Left renal pelvis (tissue), 4 donors: ENCODE data around the gene SLC35E1. TPM values are rescaled to one million over a fixed set of nuclear protein-coding genes. Genes with fewer than 3 reads are reported as not detected.

Experiments
- DNase-seq, 4 donors: peaks; one replicate each; pipeline ENCODE4 v3.0.0-alpha.2; 2013; ENCODE audit warnings: low read depth in 4 of 4, low spot score in 3 of 4
- polyA plus RNA-seq, 4 donors: library from polyadenylated mRNA; unstranded; fragments of 120-200 nt; gene quantifications; one replicate each; pipeline ENCODE4 v1.2.1, GENCODE V29; 2013; ENCODE audit not compliant: insufficient read length in 4 of 4

Gene SLC35E1
- polyA plus RNA-seq, result 10 to 100 TPM; 38.1 to 47.6 (median 40.4) TPM

- peak; percentile 82 to 93 (median 90) for DNase-seq
Observed at GRCh38 chr19:16572332-16573211, at the start of gene SLC35E1. Gene SLC35E1 (minus strand): TSS chr19:16572415. CDS start chr19:16572364, 51 bp downstream.

- DNase-seq, result no peak
Observed at GRCh38 chr19:16621165-16621800, 49.1 kb upstream of the SLC35E1 start.

- no peak for DNase-seq
Observed at GRCh38 chr19:16620584-16620983, 48.4 kb upstream of the SLC35E1 start.

- no peak for DNase-seq
Observed at GRCh38 chr19:16620018-16620417, 47.8 kb upstream of the SLC35E1 start.

- no peak for DNase-seq
Observed at GRCh38 chr19:16619457-16619856, 47.2 kb upstream of the SLC35E1 start.

GRCh38 chr19:16618248-16618647 is 46.0 kb upstream of the SLC35E1 start:
- no peak for DNase-seq

- no peak for DNase-seq
Observed at GRCh38 chr19:16615808-16616207, 43.6 kb upstream of the SLC35E1 start.

- DNase-seq, result no peak
Observed at GRCh38 chr19:16614941-16615340, 42.7 kb upstream of the SLC35E1 start.

- no peak for DNase-seq
Observed at GRCh38 chr19:16613841-16614240, 41.6 kb upstream of the SLC35E1 start.

GRCh38 chr19:16612636-16613035 is 40.4 kb upstream of the SLC35E1 start:
- no peak for DNase-seq

- no peak for DNase-seq
Observed at GRCh38 chr19:16611121-16611520, 38.9 kb upstream of the SLC35E1 start.

GRCh38 chr19:16609511-16610200 is 37.4 kb upstream of the SLC35E1 start:
- DNase-seq, result no peak

GRCh38 chr19:16608290-16608739 is 36.1 kb upstream of the SLC35E1 start:
- DNase-seq, result no peak

- DNase-seq, result no peak
Observed at GRCh38 chr19:16607819-16608218, 35.6 kb upstream of the SLC35E1 start.

- no peak for DNase-seq
Observed at GRCh38 chr19:16605553-16605994, 33.4 kb upstream of the SLC35E1 start.

GRCh38 chr19:16605115-16605514 is 32.9 kb upstream of the SLC35E1 start:
- no peak for DNase-seq

GRCh38 chr19:16604615-16605014 is 32.4 kb upstream of the SLC35E1 start:
- no peak for DNase-seq

GRCh38 chr19:16603090-16603489 is 30.9 kb upstream of the SLC35E1 start:
- DNase-seq, result no peak

- no peak for DNase-seq
Observed at GRCh38 chr19:16601378-16602052, 29.3 kb upstream of the SLC35E1 start.

GRCh38 chr19:16600824-16601223 is 28.6 kb upstream of the SLC35E1 start:
- DNase-seq, result no peak
